Measurements from ENCODE around the gene TNS1. TPM values are rescaled to one million over a fixed set of nuclear protein-coding genes. Genes with fewer than 3 reads are reported as not detected.
A peak's percentile ranks its signal among the peaks of the same experiment; 100 is the strongest.

The TNS1 gene
- total and polyA plus RNA-seq, 2 donors from 2014 or later = 44.8 to 471 TPM

DNA sequence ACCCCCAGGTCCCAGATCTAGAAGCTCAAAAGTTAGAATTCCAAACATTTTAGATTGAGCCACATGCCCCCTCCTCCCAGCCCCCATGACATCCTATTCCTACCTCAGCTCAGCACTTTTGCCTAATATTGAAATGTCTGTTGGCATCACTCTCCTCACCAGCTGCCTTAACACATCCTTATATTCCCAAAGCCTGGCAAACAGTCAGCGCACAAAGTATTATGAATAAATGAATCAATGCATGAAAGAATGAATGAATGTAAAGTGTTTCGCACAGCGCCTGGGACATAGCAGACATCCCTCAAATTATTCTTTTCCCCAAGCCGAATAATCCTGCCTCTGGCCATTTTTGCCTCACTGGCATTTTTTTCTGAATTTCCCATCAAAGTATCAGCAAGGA is 175.8 kb downstream of the TNS1 start:
- TF ChIP-seq, protein P1, sequence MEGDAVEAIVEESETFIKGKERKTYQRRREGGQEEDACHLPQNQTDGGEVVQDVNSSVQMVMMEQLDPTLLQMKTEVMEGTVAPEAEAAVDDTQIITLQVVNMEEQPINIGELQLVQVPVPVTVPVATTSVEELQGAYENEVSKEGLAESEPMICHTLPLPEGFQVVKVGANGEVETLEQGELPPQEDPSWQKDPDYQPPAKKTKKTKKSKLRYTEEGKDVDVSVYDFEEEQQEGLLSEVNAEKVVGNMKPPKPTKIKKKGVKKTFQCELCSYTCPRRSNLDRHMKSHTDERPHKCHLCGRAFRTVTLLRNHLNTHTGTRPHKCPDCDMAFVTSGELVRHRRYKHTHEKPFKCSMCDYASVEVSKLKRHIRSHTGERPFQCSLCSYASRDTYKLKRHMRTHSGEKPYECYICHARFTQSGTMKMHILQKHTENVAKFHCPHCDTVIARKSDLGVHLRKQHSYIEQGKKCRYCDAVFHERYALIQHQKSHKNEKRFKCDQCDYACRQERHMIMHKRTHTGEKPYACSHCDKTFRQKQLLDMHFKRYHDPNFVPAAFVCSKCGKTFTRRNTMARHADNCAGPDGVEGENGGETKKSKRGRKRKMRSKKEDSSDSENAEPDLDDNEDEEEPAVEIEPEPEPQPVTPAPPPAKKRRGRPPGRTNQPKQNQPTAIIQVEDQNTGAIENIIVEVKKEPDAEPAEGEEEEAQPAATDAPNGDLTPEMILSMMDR (IDR thresholded peaks at IDR 0.05; ENCODE audit: borderline replicate concordance, extremely low read depth, insufficient read depth) = no peak
- no peak overlapping the region for H3K4me3 ChIP-seq (ENCODE audit: low read length in 3 of 3)
- peaks cover 0 to 33% (median 12%) of the 10 kb centered on the region in 3 donors for H3K4me1 ChIP-seq (ENCODE audit: control insufficient read depth in 2 of 3, insufficient read depth in 2 of 3, low read depth in 1 of 3, low read length in 3 of 3)
- intact Hi-C loops (cut with DNase I) = no loop called here
- no peaks in the 10 kb centered on the region for H3K9me3 ChIP-seq (ENCODE audit: control insufficient read depth in 2 of 3, insufficient read depth in 1 of 3, low read length in 3 of 3)
- no peaks in the 10 kb centered on the region for H3K27me3 ChIP-seq (ENCODE audit: control insufficient read depth, insufficient read depth, low read length)
- no peak for FAIRE-seq
- H3K36me3 ChIP-seq (ENCODE audit: control insufficient read depth in 2 of 3, insufficient read depth in 3 of 3, low read length in 3 of 3) = peaks cover 0 to 65% (median 23%) of the 10 kb centered on the region in 3 donors
- H3K9ac ChIP-seq (ENCODE audit: low read length in 3 of 3) = no peak overlapping the region
- H3K27ac ChIP-seq (ENCODE audit: low read depth in 2 of 2, low read length in 2 of 2) = peak overlapping the region; percentile 16 to 34
- DNase-seq = no peak

DNA sequence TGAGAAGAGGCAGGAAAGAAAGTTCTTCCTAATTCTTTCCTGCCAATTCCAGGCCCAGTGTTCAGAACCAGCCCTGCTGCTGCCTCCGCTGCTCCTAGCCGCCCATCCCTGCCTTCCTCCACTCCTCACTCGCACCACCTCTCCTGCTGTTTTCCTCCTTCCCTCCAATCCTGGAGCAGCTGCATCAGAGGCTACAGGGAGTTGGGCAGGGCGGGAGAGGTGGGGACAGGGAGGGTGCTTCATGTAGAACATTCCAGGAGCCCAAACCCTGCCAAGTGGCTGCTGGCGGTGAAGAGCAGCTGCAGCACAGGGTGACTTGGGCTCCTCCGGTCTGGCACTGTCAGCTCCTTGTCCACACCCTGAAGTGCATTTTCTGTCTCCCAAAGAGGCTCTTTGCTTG is 176.3 kb downstream of the TNS1 start:
- Histone ChIP-seq H3K4me3 (ENCODE audit: low read length in 3 of 3) (no peak overlapping the region), H3K36me3 (ENCODE audit: control insufficient read depth in 2 of 3, insufficient read depth in 3 of 3, low read length in 3 of 3) (peaks cover 0 to 62% (median 23%) of the 10 kb centered on the region in 3 donors), H3K27me3 (ENCODE audit: control insufficient read depth, insufficient read depth, low read length) (no peaks in the 10 kb centered on the region), H3K27ac (ENCODE audit: low read depth in 2 of 2, low read length in 2 of 2) (peak overlapping the region; percentile 16 to 34), H3K4me1 (ENCODE audit: control insufficient read depth in 2 of 3, insufficient read depth in 2 of 3, low read depth in 1 of 3, low read length in 3 of 3) (peaks cover 0 to 35% (median 12%) of the 10 kb centered on the region in 3 donors), H3K9me3 (ENCODE audit: control insufficient read depth in 2 of 3, insufficient read depth in 1 of 3, low read length in 3 of 3) (no peaks in the 10 kb centered on the region), H3K9ac (ENCODE audit: low read length in 3 of 3) (no peak overlapping the region)
- FAIRE-seq (no peak), DNase-seq (peak in 1 of 5 donors; percentile 72)
- intact Hi-C loops (cut with DNase I) = no loop called here
- TF ChIP-seq, protein P1 (IDR thresholded peaks at IDR 0.05; ENCODE audit: borderline replicate concordance, extremely low read depth, insufficient read depth) = no peak

- Histone ChIP-seq H3K4me1 (ENCODE audit: control insufficient read depth in 2 of 3, insufficient read depth in 2 of 3, low read depth in 1 of 3, low read length in 3 of 3) (peaks cover 0 to 36% (median 16%) of the 10 kb centered on the region in 3 donors), H3K27ac (ENCODE audit: low read depth in 2 of 2, low read length in 2 of 2) (peak overlapping the region in 1 of 2 donors; percentile 6), H3K9ac (ENCODE audit: low read length in 3 of 3) (no peak overlapping the region), H3K9me3 (ENCODE audit: control insufficient read depth in 2 of 3, insufficient read depth in 1 of 3, low read length in 3 of 3) (no peaks in the 10 kb centered on the region), H3K36me3 (ENCODE audit: control insufficient read depth in 2 of 3, insufficient read depth in 3 of 3, low read length in 3 of 3) (peaks cover 0 to 62% (median 21%) of the 10 kb centered on the region in 3 donors), H3K4me3 (ENCODE audit: low read length in 3 of 3) (no peak overlapping the region), H3K27me3 (ENCODE audit: control insufficient read depth, insufficient read depth, low read length) (no peaks in the 10 kb centered on the region)
- DNase-seq (peak in 1 of 5 donors; percentile 54), FAIRE-seq (no peak)
- TF ChIP-seq, protein P1 (IDR thresholded peaks at IDR 0.05; ENCODE audit: borderline replicate concordance, extremely low read depth, insufficient read depth) = no peak
- intact Hi-C loops (cut with DNase I) = no loop called here
These were observed 177.1 kb downstream of the TNS1 start for GRCh38 chr2:217825469-217826235.
